ENCODE data around the gene FRG2. TPM values are rescaled to one million over a fixed set of nuclear protein-coding genes. Genes with fewer than 3 reads are reported as not detected.
"Not testable (repeated sequence)": the region's sequence is repeated elsewhere in the genome, so short reads cannot be mapped to it uniquely, and the experiment has no call there.

Gene FRG2
- total RNA-seq, 1 donor from 2014 or later, result not detected

DNA sequence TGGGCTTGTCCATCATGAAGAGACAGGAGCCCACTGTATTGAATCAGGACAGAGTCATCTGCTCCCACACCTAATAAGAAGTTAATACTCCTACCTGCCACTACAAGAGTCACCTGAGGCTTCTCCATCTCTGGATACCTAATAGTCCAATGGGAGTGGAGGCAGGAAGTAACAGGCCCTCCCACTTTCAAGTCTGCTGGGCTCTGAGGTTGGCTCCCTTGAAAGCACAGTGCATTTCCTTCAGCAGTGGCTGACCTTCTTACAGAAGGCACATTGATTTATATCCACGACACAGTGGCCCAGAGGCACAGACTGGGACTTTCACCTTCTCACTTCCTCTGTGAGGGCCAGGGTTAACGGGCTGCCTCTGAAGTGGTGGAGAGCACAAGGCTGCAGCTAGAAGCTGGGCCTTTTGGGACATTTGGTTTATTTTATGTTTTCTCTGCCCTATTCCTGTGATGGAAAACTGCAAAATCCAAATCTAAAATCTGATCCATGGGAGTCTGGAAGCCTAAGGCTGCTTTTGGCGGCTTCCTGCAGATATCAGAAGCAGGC, 38.1 kb downstream of the FRG2 start:
- CTCF ChIA-PET, result no interaction called here
- H3K4me1 Mint-ChIP-seq, result no peaks in the 10 kb centered on the region
- no peak overlapping the region for H3K27ac Mint-ChIP-seq
- TF ChIP-seq, protein P1, sequence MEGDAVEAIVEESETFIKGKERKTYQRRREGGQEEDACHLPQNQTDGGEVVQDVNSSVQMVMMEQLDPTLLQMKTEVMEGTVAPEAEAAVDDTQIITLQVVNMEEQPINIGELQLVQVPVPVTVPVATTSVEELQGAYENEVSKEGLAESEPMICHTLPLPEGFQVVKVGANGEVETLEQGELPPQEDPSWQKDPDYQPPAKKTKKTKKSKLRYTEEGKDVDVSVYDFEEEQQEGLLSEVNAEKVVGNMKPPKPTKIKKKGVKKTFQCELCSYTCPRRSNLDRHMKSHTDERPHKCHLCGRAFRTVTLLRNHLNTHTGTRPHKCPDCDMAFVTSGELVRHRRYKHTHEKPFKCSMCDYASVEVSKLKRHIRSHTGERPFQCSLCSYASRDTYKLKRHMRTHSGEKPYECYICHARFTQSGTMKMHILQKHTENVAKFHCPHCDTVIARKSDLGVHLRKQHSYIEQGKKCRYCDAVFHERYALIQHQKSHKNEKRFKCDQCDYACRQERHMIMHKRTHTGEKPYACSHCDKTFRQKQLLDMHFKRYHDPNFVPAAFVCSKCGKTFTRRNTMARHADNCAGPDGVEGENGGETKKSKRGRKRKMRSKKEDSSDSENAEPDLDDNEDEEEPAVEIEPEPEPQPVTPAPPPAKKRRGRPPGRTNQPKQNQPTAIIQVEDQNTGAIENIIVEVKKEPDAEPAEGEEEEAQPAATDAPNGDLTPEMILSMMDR (IDR thresholded peaks at IDR 0.05), result no peak
- intact Hi-C loops (cut with micrococcal nuclease), result no loop called here
- H3K27me3 Mint-ChIP-seq, result no peaks in the 10 kb centered on the region
- ATAC-seq (ENCODE audit: low read depth) (no peak), DNase-seq (no peak)
- H3K9me3 Mint-ChIP-seq, result no peaks in the 10 kb centered on the region
- POLR2A ChIA-PET, result no interaction called here
- H3K36me3 Mint-ChIP-seq (ENCODE audit: low read depth), result no peaks in the 10 kb centered on the region
- H3K4me3 Mint-ChIP-seq, result no peak overlapping the region

DNA sequence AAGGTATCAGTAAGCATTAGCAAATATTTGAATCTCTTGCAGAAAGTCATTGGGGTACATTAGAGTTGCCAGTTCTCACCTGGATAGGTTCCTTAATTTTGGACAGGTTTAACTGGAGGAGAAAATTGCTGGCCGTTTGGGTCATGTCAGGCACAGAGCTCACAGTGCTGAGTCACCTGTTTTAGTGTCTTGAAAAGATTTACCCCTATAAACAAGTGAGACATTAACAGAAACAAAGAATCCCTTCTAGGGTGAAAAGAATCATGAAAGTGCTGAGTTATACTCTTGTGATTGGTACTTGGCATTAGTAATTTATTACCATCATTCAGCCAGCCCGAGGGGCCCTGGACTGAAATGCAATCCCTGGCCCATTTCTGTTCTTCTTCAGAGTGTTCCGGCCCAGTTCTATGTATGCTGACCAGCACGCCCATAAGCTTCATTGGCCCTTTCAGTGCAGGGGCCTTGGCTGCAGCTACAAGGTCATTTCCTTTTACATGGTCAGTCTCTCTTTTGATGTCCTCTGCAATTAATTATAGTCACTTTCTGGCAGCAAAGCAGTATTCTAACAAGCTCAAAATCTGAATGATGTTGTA, 41.3 kb downstream of the FRG2 start:
- H3K9me3 Mint-ChIP-seq; intact Hi-C loops (cut with micrococcal nuclease); H3K36me3 Mint-ChIP-seq (ENCODE audit: low read depth); CTCF ChIA-PET; H3K4me1 Mint-ChIP-seq; DNase-seq; H3K4me3 Mint-ChIP-seq; H3K27me3 Mint-ChIP-seq; POLR2A ChIA-PET; H3K27ac Mint-ChIP-seq; ATAC-seq (ENCODE audit: low read depth): not testable (repeated sequence)

DNA sequence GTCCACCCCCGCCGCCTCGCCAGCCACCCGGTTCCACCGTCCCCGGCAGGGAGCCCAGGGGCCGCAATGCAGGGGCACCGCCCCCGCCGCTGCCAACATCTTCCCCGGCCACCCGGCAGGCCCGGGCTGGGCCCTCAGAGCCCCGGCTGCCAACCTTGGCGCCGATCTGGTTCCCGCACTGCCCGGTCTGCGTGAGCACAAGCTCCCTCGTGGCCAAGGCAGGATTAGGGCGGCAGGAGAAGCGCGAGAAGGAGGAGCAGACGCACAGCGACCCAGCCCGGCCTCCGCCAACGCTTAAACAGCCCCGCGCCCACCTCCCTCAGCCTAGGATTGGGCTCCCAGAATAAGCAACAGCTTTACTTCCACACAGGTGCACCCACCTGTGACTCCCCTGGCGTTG, 42.4 kb downstream of the FRG2 start:
- H3K9me3 Mint-ChIP-seq; H3K27me3 Mint-ChIP-seq; H3K4me3 Mint-ChIP-seq; DNase-seq; POLR2A ChIA-PET; CTCF ChIA-PET; ATAC-seq (ENCODE audit: low read depth); H3K4me1 Mint-ChIP-seq; intact Hi-C loops (cut with micrococcal nuclease); H3K36me3 Mint-ChIP-seq (ENCODE audit: low read depth); H3K27ac Mint-ChIP-seq: not testable (repeated sequence)

DNA sequence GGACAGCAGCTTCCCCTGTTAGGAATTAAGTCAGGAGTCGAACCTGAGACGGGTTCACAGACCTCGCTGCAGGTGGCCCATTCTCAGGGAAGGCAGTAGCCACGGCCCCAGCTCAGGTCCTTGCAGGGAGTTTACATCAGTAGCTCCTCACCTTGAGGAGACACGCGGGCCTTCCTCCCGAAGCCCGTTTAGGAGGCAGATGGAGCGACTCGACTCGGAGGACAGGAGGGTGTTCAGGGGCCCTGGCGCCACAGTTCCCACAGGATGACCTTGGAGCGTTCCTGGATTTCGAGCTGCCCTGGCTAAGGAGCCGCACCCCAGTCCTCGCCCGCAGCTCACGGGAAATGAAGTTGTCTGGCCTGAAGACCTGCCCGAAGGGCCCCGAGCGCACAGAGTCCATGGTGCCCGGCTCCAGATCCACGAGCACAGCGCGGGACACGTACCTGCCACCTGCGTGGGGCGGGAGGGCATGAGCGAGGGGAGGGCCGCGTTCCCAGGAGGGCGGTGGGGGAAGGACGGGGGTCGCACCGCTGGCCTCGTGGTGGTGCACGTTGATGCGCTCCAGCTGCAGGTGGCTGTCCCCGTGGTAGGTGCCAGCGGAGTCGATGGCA, 43.0 kb downstream of the FRG2 start:
- DNase-seq; CTCF ChIA-PET; H3K27me3 Mint-ChIP-seq; H3K27ac Mint-ChIP-seq; intact Hi-C loops (cut with micrococcal nuclease); H3K4me1 Mint-ChIP-seq; ATAC-seq (ENCODE audit: low read depth); H3K36me3 Mint-ChIP-seq (ENCODE audit: low read depth); H3K9me3 Mint-ChIP-seq; H3K4me3 Mint-ChIP-seq; POLR2A ChIA-PET: not testable (repeated sequence)

DNA sequence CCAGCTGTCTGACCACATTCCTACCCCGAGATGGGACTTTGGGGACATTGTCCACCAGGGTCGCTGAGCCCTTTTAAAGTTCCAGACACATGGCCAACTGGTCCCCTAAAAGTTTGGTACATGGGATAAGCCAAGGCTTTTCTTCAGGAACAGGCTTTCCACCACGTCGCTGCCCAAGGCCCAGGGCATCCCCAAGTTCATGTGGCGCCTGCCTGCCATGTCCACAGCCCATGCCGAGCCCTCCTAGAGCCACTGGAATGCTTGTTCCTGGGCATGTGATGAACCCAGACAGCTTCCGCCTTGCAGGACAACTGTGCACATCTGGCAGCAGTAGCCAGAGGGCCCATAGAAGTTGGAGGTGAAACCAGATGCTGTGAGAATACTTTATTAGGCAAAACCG, 45.1 kb downstream of the FRG2 start:
- POLR2A ChIA-PET, result no interaction called here

DNA sequence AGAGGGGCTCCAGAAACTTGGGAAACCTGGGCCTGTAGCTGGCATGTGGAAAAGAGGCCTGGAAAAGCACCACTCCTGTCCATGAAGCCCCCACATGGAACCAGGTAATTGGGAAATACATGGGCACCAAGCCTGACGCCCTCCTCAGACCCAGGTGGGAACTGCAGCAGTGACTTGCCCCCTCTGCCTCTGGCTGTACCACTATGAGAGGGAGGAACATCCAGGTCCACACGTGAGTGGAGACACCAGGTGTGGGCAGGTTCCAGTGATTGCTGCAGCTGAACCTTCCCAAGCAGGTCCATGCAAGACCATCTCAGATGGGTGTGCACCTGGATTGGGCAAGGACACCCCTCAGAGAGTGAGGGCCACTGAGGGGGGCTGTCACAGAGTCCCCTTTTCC, 46.8 kb downstream of the FRG2 start:
- H3K27ac Mint-ChIP-seq; H3K36me3 Mint-ChIP-seq (ENCODE audit: low read depth); H3K4me3 Mint-ChIP-seq; POLR2A ChIA-PET; DNase-seq; H3K27me3 Mint-ChIP-seq; ATAC-seq (ENCODE audit: low read depth); H3K9me3 Mint-ChIP-seq; intact Hi-C loops (cut with micrococcal nuclease); CTCF ChIA-PET; H3K4me1 Mint-ChIP-seq: not testable (repeated sequence)

More for the DNA sequence above, 45.1 kb downstream of the FRG2 start:
- no peaks in the 10 kb centered on the region for H3K4me1 Mint-ChIP-seq
- no peaks in the 10 kb centered on the region for H3K27me3 Mint-ChIP-seq
- H3K36me3 Mint-ChIP-seq (ENCODE audit: low read depth), result no peaks in the 10 kb centered on the region
- DNase-seq (no peak), ATAC-seq (ENCODE audit: low read depth) (no peak)
- H3K27ac Mint-ChIP-seq, result no peak overlapping the region
- intact Hi-C loops (cut with micrococcal nuclease), result no loop called here
- TF ChIP-seq, protein P1 (IDR thresholded peaks at IDR 0.05), result no peak
- no peaks in the 10 kb centered on the region for H3K9me3 Mint-ChIP-seq
- H3K4me3 Mint-ChIP-seq, result no peak overlapping the region
- CTCF ChIA-PET, result no interaction called here

DNA sequence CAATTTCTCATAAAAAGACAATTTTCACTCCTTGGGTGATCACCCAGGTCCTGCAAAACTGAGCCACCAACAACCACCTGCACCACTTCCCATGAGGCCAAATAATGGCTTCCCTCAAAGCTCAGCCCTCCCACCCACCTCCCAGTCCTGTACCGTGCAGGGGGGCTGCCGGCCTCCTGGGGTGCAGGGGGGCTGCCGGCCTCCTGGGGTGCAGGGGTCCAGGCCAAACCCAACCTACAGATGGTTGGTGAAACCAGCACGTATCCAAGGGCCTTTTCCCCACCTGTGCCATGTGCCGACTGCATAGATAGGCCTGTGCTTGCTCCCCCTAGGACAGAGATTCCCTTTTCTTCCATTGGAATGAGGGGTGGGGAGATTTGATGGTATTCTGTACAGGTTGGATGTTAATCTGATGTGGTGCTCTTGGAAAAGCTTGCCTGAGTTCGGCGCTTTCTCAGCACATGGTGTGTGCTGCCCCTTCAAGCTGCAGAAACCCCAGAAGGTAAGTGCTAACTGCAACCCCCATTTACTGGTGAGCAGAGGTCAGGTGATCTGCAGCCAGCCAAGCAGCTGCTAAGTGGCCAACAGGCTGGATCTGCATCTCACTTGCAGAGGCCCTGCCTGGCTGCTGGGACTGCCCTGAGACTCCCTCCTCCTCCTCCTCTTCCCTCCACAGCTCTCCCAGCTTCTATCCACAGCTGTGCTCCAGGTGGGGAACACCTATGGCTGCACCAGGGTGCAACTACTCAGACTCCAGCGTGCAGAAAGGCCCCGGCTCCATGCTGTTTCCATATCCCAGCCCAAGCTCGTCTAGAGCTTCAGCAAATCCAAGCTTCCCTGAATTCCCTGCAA, 47.6 kb downstream of the FRG2 start:
- ChIA-PET CTCF (no interaction called here), POLR2A (no interaction called here)
- Mint-ChIP-seq H3K27ac (no peak overlapping the region), H3K9me3 (no peaks in the 10 kb centered on the region), H3K4me3 (no peak overlapping the region), H3K27me3 (no peaks in the 10 kb centered on the region), H3K36me3 (ENCODE audit: low read depth) (no peaks in the 10 kb centered on the region), H3K4me1 (no peaks in the 10 kb centered on the region)
- ATAC-seq (ENCODE audit: low read depth) (no peak), DNase-seq (no peak)
- TF ChIP-seq, protein P1 (IDR thresholded peaks at IDR 0.05), result no peak
- intact Hi-C loops (cut with micrococcal nuclease), result no loop called here

Measured in activated B cell treated with CpG ODN at 0.5 μM for 24 hours (primary cell).